HepG2 (cell line): Measurements from ENCODE around the gene ZNF318.
"Not testable (repeated sequence)": the region's sequence is repeated elsewhere in the genome, so short reads cannot be mapped to it uniquely, and the experiment has no call there.

ENCODE experiments used
- GLMP ChIP-seq: sonication (generic); formaldehyde crosslinking; IDR thresholded peaks from 2 replicates; pipeline ENCODE4 v1.9.0; 2021; ENCODE audit warnings: missing genetic modification reagents, mild to moderate bottlenecking, borderline replicate concordance
- ZNF777 ChIP-seq: sonication (generic); formaldehyde crosslinking; IDR thresholded peaks from 2 replicates; pipeline ENCODE4 v1.4.0; 2020; ENCODE audit warnings: missing genetic modification reagents

GRCh38 chr6:43380858-43381257, 11.4 kb upstream of the ZNF318 start:
- not testable (repeated sequence) for TF ChIP-seq GLMP; ZNF777 (CRISPR knock-in tag)
